HEK293 (cell line): Measurements from ENCODE around the gene NOC4L.

Source experiments
- IKZF3 ChIP-seq: fragments of 450-650 bp; IDR thresholded peaks from 2 replicates; pipeline ENCODE4 v1.5.0; 2018; ENCODE audit warnings: missing biosample characterization, mild to moderate bottlenecking, missing genetic modification characterization, moderate library complexity
- KLF1 ChIP-seq: fragments of 450-650 bp; formaldehyde crosslinking; IDR thresholded peaks from 2 replicates; pipeline ENCODE4 v1.5.1; 2016; ENCODE audit warnings: missing biosample characterization, missing genetic modification characterization
- KLF9 ChIP-seq: fragments of 450-650 bp; formaldehyde crosslinking; IDR thresholded peaks from 2 replicates; pipeline ENCODE4 v1.5.1; 2016; ENCODE audit warnings: missing biosample characterization, missing genetic modification characterization, low read depth
- OVOL3 ChIP-seq: fragments of 450-650 bp; formaldehyde crosslinking; IDR thresholded peaks from 2 replicates; pipeline ENCODE4 v1.5.1; 2016; ENCODE audit warnings: missing biosample characterization, missing genetic modification characterization
- SCRT2 ChIP-seq: fragments of 450-650 bp; formaldehyde crosslinking; IDR thresholded peaks from 2 replicates; pipeline ENCODE4 v1.5.1; 2016; ENCODE audit warnings: missing biosample characterization, missing genetic modification characterization
- SP2 ChIP-seq: fragments of 450-650 bp; formaldehyde crosslinking; IDR thresholded peaks from 2 replicates; pipeline ENCODE4 v1.5.1; 2016; ENCODE audit warnings: missing biosample characterization, missing genetic modification characterization
- WT1 ChIP-seq: fragments of 450-650 bp; formaldehyde crosslinking; IDR thresholded peaks from 2 replicates; pipeline ENCODE4 v1.5.1; 2016; ENCODE audit warnings: missing biosample characterization, missing genetic modification characterization
- ZNF121 ChIP-seq: fragments of 450-650 bp; formaldehyde crosslinking; IDR thresholded peaks from 2 replicates; pipeline ENCODE4 v1.5.1; 2016; ENCODE audit warnings: missing biosample characterization, missing genetic modification characterization
- ZNF335 ChIP-seq: fragments of 450-650 bp; formaldehyde crosslinking; conservative IDR thresholded peaks from 2 replicates; pipeline ENCODE4 v1.5.1; 2016; ENCODE audit warnings: missing biosample characterization, missing genetic modification characterization
- ZNF76 ChIP-seq: fragments of 450-650 bp; formaldehyde crosslinking; IDR thresholded peaks from 2 replicates; pipeline ENCODE4; 2016; ENCODE audit warnings: low read depth, missing biosample characterization, missing genetic modification characterization, borderline replicate concordance
- ZSCAN23 ChIP-seq: fragments of 450-650 bp; formaldehyde crosslinking; IDR thresholded peaks from 2 replicates; pipeline ENCODE4 v1.5.1; 2016; ENCODE audit warnings: missing biosample characterization, missing genetic modification characterization
- TF ChIP-seq, protein P1 (sequence below): fragments of 450-650 bp; formaldehyde crosslinking; IDR thresholded peaks from 2 replicates; pipeline ENCODE4 v1.5.1; 2016; ENCODE audit warnings: missing biosample characterization, missing genetic modification characterization
- TF ChIP-seq, protein P2 (sequence below): fragments of 450-650 bp; formaldehyde crosslinking; IDR thresholded peaks from 2 replicates; pipeline ENCODE4 v1.5.1; 2016; ENCODE audit warnings: missing biosample characterization, missing genetic modification characterization, borderline replicate concordance
- TF ChIP-seq, protein P3 (sequence below): fragments of 450-650 bp; formaldehyde crosslinking; IDR thresholded peaks from 2 replicates; pipeline ENCODE4 v1.5.1; 2016; ENCODE audit warnings: missing biosample characterization, missing genetic modification characterization
- TF ChIP-seq, protein P4 (sequence below): fragments of 450-650 bp; formaldehyde crosslinking; IDR thresholded peaks from 2 replicates; pipeline ENCODE4 v1.5.1; 2016; ENCODE audit warnings: missing biosample characterization, missing genetic modification characterization, borderline replicate concordance
- TF ChIP-seq, protein P5 (sequence below): fragments of 450-650 bp; formaldehyde crosslinking; IDR thresholded peaks from 2 replicates; pipeline ENCODE4 v1.5.1; 2016; ENCODE audit warnings: missing biosample characterization, missing genetic modification characterization
- TF ChIP-seq, protein P6 (sequence below): fragments of 450-650 bp; formaldehyde crosslinking; IDR thresholded peaks from 2 replicates; pipeline ENCODE4 v1.5.1; 2016; ENCODE audit warnings: missing biosample characterization, missing genetic modification characterization
- TF ChIP-seq, protein P7 (sequence below): fragments of 450-650 bp; formaldehyde crosslinking; IDR thresholded peaks from 2 replicates; pipeline ENCODE4 v1.5.1; 2017; ENCODE audit warnings: missing biosample characterization, missing genetic modification characterization
- TF ChIP-seq, protein P8 (sequence below): fragments of 450-650 bp; formaldehyde crosslinking; IDR thresholded peaks from 2 replicates; pipeline ENCODE4 v1.5.1; 2017; ENCODE audit warnings: missing biosample characterization, missing genetic modification characterization

NOC4L gene

DNA sequence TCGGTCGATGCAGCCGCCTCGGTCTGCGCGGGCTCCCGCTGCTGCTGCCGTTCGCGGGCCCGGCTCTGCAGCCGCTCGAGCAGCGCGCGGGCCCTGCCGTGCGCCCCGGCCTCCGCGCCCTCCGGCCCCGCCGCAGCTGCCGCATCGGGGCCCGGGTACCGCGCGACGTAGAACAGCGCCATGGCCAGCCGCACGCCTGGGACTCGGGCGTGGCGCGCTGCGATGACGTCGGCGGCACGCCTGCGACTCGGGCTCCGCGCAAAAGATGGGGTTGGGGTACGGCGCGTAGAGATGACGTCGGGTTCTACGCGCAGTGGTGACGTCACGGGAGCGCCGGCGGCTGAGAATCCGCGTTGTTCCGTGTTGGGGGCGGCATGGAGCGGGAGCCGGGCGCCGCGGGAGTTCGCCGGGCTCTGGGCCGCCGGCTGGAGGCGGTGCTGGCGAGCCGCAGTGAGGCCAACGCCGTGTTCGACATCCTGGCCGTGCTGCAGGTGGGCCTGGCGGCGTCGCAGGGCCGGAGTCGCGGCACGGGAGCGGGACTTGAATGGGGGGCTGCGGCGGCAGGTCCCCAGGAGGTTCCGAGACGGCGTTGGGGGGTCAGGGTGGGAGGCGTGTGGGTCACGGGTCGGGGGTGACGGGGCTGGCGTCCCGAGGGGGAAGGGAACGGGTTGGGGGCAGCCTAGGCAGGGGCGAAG lies at the start of gene NOC4L, which contains the start of gene DDX51 (continued):
- TF ChIP-seq, protein P1, sequence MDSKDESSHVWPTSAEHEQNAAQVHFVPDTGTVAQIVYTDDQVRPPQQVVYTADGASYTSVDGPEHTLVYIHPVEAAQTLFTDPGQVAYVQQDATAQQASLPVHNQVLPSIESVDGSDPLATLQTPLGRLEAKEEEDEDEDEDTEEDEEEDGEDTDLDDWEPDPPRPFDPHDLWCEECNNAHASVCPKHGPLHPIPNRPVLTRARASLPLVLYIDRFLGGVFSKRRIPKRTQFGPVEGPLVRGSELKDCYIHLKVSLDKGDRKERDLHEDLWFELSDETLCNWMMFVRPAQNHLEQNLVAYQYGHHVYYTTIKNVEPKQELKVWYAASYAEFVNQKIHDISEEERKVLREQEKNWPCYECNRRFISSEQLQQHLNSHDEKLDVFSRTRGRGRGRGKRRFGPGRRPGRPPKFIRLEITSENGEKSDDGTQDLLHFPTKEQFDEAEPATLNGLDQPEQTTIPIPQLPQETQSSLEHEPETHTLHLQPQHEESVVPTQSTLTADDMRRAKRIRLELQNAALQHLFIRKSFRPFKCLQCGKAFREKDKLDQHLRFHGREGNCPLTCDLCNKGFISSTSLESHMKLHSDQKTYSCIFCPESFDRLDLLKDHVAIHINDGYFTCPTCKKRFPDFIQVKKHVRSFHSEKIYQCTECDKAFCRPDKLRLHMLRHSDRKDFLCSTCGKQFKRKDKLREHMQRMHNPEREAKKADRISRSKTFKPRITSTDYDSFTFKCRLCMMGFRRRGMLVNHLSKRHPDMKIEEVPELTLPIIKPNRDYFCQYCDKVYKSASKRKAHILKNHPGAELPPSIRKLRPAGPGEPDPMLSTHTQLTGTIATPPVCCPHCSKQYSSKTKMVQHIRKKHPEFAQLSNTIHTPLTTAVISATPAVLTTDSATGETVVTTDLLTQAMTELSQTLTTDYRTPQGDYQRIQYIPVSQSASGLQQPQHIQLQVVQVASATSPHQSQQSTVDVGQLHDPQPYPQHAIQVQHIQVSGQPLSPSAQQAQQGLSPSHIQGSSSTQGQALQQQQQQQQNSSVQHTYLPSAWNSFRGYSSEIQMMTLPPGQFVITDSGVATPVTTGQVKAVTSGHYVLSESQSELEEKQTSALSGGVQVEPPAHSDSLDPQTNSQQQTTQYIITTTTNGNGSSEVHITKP (tag by site-specific recombination) = 0 out of 2 replicates have a peak, but pooled peaks have one; percentile 23
- TF ChIP-seq, protein P2, sequence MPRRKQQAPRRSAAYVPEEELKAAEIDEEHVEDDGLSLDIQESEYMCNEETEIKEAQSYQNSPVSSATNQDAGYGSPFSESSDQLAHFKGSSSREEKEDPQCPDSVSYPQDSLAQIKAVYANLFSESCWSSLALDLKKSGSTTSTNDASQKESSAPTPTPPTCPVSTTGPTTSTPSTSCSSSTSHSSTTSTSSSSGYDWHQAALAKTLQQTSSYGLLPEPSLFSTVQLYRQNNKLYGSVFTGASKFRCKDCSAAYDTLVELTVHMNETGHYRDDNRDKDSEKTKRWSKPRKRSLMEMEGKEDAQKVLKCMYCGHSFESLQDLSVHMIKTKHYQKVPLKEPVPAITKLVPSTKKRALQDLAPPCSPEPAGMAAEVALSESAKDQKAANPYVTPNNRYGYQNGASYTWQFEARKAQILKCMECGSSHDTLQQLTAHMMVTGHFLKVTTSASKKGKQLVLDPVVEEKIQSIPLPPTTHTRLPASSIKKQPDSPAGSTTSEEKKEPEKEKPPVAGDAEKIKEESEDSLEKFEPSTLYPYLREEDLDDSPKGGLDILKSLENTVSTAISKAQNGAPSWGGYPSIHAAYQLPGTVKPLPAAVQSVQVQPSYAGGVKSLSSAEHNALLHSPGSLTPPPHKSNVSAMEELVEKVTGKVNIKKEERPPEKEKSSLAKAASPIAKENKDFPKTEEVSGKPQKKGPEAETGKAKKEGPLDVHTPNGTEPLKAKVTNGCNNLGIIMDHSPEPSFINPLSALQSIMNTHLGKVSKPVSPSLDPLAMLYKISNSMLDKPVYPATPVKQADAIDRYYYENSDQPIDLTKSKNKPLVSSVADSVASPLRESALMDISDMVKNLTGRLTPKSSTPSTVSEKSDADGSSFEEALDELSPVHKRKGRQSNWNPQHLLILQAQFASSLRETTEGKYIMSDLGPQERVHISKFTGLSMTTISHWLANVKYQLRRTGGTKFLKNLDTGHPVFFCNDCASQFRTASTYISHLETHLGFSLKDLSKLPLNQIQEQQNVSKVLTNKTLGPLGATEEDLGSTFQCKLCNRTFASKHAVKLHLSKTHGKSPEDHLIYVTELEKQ (tag by site-specific recombination) = peak; percentile 55; the same call in 1 of the 2 replicates
- TF ChIP-seq, protein P3, sequence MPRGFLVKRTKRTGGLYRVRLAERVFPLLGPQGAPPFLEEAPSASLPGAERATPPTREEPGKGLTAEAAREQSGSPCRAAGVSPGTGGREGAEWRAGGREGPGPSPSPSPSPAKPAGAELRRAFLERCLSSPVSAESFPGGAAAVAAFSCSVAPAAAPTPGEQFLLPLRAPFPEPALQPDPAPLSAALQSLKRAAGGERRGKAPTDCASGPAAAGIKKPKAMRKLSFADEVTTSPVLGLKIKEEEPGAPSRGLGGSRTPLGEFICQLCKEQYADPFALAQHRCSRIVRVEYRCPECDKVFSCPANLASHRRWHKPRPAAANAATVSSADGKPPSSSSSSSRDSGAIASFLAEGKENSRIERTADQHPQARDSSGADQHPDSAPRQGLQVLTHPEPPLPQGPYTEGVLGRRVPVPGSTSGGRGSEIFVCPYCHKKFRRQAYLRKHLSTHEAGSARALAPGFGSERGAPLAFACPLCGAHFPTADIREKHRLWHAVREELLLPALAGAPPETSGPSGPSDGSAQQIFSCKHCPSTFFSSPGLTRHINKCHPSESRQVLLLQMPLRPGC (tag by site-specific recombination) = peak; percentile 93
- TF ChIP-seq WT1 (peak; percentile 25; the same call in 1 of the 2 replicates), ZNF335 (peak; percentile 78), SCRT2 (tag by site-specific recombination) (0 out of 2 replicates have a peak, but pooled peaks have one; percentile 30), SP2 (tag by site-specific recombination) (peak; percentile 70), ZNF76 (peak; percentile 86), ZNF121 (peak; percentile 30; the same call in 1 of the 2 replicates), IKZF3 (peak; percentile 72), OVOL3 (tag by site-specific recombination) (0 out of 2 replicates have a peak, but pooled peaks have one; percentile 56), ZSCAN23 (no peak), KLF9 (peak; percentile 81), KLF1 (tag by site-specific recombination) (peak; percentile 53; the same call in 1 of the 2 replicates)
- TF ChIP-seq, protein P4, sequence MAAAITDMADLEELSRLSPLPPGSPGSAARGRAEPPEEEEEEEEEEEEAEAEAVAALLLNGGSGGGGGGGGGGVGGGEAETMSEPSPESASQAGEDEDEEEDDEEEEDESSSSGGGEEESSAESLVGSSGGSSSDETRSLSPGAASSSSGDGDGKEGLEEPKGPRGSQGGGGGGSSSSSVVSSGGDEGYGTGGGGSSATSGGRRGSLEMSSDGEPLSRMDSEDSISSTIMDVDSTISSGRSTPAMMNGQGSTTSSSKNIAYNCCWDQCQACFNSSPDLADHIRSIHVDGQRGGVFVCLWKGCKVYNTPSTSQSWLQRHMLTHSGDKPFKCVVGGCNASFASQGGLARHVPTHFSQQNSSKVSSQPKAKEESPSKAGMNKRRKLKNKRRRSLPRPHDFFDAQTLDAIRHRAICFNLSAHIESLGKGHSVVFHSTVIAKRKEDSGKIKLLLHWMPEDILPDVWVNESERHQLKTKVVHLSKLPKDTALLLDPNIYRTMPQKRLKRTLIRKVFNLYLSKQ (tag by site-specific recombination) = no peak
- TF ChIP-seq, protein P5, sequence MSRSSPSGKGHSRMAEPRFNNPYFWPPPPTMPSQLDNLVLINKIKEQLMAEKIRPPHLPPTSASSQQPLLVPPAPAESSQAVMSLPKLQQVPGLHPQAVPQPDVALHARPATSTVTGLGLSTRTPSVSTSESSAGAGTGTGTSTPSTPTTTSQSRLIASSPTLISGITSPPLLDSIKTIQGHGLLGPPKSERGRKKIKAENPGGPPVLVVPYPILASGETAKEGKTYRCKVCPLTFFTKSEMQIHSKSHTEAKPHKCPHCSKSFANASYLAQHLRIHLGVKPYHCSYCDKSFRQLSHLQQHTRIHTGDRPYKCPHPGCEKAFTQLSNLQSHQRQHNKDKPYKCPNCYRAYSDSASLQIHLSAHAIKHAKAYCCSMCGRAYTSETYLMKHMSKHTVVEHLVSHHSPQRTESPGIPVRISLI (tag by site-specific recombination) = 0 out of 2 replicates have a peak, but pooled peaks have one; percentile 47
- TF ChIP-seq, protein P6, sequence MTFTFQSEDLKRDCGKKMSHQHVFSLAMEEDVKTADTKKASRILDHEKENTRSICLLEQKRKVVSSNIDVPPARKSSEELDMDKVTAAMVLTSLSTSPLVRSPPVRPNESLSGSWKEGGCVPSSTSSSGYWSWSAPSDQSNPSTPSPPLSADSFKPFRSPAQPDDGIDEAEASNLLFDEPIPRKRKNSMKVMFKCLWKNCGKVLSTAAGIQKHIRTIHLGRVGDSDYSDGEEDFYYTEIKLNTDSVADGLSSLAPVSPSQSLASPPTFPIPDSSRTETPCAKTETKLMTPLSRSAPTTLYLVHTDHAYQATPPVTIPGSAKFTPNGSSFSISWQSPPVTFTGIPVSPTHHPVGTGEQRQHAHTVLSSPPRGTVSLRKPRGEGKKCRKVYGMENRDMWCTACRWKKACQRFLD (tag by site-specific recombination) = peak; percentile 76; the same call in 1 of the 2 replicates
- TF ChIP-seq, protein P7, sequence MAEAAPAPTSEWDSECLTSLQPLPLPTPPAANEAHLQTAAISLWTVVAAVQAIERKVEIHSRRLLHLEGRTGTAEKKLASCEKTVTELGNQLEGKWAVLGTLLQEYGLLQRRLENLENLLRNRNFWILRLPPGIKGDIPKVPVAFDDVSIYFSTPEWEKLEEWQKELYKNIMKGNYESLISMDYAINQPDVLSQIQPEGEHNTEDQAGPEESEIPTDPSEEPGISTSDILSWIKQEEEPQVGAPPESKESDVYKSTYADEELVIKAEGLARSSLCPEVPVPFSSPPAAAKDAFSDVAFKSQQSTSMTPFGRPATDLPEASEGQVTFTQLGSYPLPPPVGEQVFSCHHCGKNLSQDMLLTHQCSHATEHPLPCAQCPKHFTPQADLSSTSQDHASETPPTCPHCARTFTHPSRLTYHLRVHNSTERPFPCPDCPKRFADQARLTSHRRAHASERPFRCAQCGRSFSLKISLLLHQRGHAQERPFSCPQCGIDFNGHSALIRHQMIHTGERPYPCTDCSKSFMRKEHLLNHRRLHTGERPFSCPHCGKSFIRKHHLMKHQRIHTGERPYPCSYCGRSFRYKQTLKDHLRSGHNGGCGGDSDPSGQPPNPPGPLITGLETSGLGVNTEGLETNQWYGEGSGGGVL = peak; percentile 59
- TF ChIP-seq, protein P8, sequence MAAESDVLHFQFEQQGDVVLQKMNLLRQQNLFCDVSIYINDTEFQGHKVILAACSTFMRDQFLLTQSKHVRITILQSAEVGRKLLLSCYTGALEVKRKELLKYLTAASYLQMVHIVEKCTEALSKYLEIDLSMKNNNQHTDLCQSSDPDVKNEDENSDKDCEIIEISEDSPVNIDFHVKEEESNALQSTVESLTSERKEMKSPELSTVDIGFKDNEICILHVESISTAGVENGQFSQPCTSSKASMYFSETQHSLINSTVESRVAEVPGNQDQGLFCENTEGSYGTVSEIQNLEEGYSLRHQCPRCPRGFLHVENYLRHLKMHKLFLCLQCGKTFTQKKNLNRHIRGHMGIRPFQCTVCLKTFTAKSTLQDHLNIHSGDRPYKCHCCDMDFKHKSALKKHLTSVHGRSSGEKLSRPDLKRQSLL (tag by site-specific recombination) = peak; percentile 89
